Loucy (cell line): ENCODE data around the gene SMURF2.
A peak's percentile ranks its signal among the peaks of the same experiment; 100 is the strongest.

ENCODE experiments used
- H2AFZ ChIP-seq: fragments of 200-600 bp; sonication (generic); 2 replicates; pipeline ENCODE4 v1.6.0; 2016; ENCODE audit warnings: antibody characterized with exemption, mild to moderate bottlenecking, low read length, moderate library complexity
- H3F3A ChIP-seq: fragments of 200-600 bp; 2 replicates; pipeline ENCODE4 v1.6.0; 2016; ENCODE audit warnings: antibody characterized with exemption, low read depth, mild to moderate bottlenecking
- H3K27me3 ChIP-seq: fragments of 200-600 bp; sonication (generic); 2 replicates; pipeline ENCODE4 v1.6.1; 2014; ENCODE audit warnings: low read length, mild to moderate bottlenecking; ENCODE audit not compliant: insufficient read depth, poor library complexity, severe bottlenecking
- H3K36me3 ChIP-seq: fragments of 200-600 bp; sonication (generic); 2 replicates; pipeline ENCODE4 v1.6.1; 2016; ENCODE audit warnings: low read length; ENCODE audit not compliant: insufficient read depth
- H3K4me1 ChIP-seq: fragments of 200-600 bp; sonication (generic); 2 replicates; pipeline ENCODE4 v1.5.1; 2014; ENCODE audit warnings: low read length, mild to moderate bottlenecking; ENCODE audit not compliant: insufficient read depth, poor library complexity, severe bottlenecking
- H3K4me2 ChIP-seq: fragments of 200-600 bp; sonication (generic); 2 replicates; pipeline ENCODE4 v1.6.0; 2014; ENCODE audit warnings: antibody characterized with exemption, low read length, low read depth, mild to moderate bottlenecking; ENCODE audit not compliant: poor library complexity, severe bottlenecking
- H3K4me3 ChIP-seq: fragments of 200-600 bp; sonication (generic); 2 replicates; pipeline ENCODE4 v1.5.1; 2014; ENCODE audit warnings: low read length, mild to moderate bottlenecking, mixed read lengths; ENCODE audit not compliant: poor library complexity, severe bottlenecking
- H3K79me2 ChIP-seq: fragments of 200-600 bp; sonication (generic); 2 replicates; pipeline ENCODE4 v1.6.1; 2014; ENCODE audit warnings: low read length; ENCODE audit not compliant: insufficient read depth
- H3K9ac ChIP-seq: fragments of 200-600 bp; sonication (generic); 2 replicates; pipeline ENCODE4 v1.6.0; 2014; ENCODE audit warnings: mild to moderate bottlenecking, low read depth, low read length, moderate library complexity; ENCODE audit not compliant: poor library complexity, severe bottlenecking
- H3K9me2 ChIP-seq: fragments of 200-600 bp; sonication (generic); replicated peaks from 2 replicates; pipeline ENCODE4 v1.6.1; 2016; ENCODE audit warnings: low read depth, low read length, mixed read lengths
- H3K9me3 ChIP-seq: fragments of 200-600 bp; sonication (generic); 2 replicates; pipeline ENCODE4 v1.6.1; 2014; ENCODE audit warnings: mild to moderate bottlenecking, antibody characterized with exemption, low read length, low read depth; ENCODE audit not compliant: insufficient read depth
- H4K20me1 ChIP-seq: fragments of 200-600 bp; sonication (generic); 2 replicates; pipeline ENCODE4 v1.6.0; 2014; ENCODE audit warnings: antibody characterized with exemption, low read length, mild to moderate bottlenecking; ENCODE audit not compliant: insufficient read depth, poor library complexity, severe bottlenecking
- EZH2phosphoT487 ChIP-seq: fragments of 200-600 bp; IDR thresholded peaks from 2 replicates; pipeline ENCODE4 v1.6.1; 2018; ENCODE audit warnings: antibody characterized with exemption, mild to moderate bottlenecking, moderate library complexity, borderline replicate concordance
- TF ChIP-seq, protein P1 (sequence below): fragments of 200-600 bp; sonication (generic); conservative IDR thresholded peaks from 2 replicates; pipeline ENCODE4 v1.5.1; 2014; ENCODE audit warnings: mild to moderate bottlenecking, antibody characterized with exemption, low read length

The SMURF2 gene

DNA sequence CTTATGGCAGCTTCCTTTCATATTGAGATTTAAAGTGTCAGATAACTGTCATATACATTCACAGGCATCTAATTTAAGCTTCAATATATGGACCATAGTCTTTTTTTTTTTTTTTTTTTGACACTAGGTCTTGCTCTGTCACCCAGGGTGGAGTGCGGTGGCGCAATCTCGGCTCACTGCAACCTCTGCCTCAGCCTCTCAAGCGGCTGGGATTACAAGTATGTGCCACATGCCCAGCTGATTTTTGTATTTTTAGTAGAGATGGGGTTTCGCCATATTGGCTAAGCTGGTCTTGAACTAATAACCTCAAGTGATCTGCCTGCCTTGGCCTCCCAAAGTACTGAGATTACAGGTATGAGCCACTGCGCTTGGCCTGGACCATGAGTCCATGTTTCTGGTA, 141.7 kb downstream of the SMURF2 start:
- H3K9me3 ChIP-seq: no peaks in the 10 kb centered on the region
- TF ChIP-seq, protein P1, sequence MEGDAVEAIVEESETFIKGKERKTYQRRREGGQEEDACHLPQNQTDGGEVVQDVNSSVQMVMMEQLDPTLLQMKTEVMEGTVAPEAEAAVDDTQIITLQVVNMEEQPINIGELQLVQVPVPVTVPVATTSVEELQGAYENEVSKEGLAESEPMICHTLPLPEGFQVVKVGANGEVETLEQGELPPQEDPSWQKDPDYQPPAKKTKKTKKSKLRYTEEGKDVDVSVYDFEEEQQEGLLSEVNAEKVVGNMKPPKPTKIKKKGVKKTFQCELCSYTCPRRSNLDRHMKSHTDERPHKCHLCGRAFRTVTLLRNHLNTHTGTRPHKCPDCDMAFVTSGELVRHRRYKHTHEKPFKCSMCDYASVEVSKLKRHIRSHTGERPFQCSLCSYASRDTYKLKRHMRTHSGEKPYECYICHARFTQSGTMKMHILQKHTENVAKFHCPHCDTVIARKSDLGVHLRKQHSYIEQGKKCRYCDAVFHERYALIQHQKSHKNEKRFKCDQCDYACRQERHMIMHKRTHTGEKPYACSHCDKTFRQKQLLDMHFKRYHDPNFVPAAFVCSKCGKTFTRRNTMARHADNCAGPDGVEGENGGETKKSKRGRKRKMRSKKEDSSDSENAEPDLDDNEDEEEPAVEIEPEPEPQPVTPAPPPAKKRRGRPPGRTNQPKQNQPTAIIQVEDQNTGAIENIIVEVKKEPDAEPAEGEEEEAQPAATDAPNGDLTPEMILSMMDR: no peak
- no peak for TF ChIP-seq EZH2phosphoT487
- H3K9ac ChIP-seq: no peak overlapping the region
- no peak overlapping the region for H3K4me3 ChIP-seq
- no peak overlapping the region for H2AFZ ChIP-seq
- peaks cover 3% of the 10 kb centered on the region for H3K4me1 ChIP-seq
- no peaks in the 10 kb centered on the region for H3F3A ChIP-seq
- H3K9me2 ChIP-seq: no peaks in the 10 kb centered on the region
- no peak overlapping the region for H3K4me2 ChIP-seq
- H3K36me3 ChIP-seq: peaks cover 88% of the 10 kb centered on the region
- peaks cover 30% of the 10 kb centered on the region for H3K79me2 ChIP-seq
- H3K27me3 ChIP-seq: no peaks in the 10 kb centered on the region
- peaks cover 1% of the 10 kb centered on the region for H4K20me1 ChIP-seq

DNA sequence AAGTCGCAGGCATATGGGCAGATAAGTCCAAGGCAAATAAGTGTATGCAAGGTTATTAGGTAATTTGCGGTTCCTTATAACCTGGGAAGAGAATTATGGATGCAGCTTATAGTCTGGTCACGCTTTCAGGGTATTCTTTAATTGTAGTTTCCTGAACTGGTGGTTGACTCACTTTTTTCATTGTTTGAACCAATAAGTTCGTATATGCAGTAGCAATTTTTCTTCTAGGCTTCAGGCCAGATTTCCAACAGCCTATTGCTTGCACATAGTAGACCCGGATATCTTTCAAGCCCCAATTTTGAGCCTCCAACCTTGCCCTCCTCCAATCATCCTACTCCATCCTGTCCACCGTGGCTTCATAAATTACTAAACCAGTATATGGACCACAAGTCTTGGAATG, 142.5 kb downstream of the SMURF2 start:
- H3K36me3 ChIP-seq: peaks cover 88% of the 10 kb centered on the region
- H3K9me2 ChIP-seq: no peaks in the 10 kb centered on the region
- H3K4me1 ChIP-seq: peaks cover 11% of the 10 kb centered on the region
- no peak overlapping the region for H3K4me2 ChIP-seq
- no peaks in the 10 kb centered on the region for H3K9me3 ChIP-seq
- H3K9ac ChIP-seq: no peak overlapping the region
- no peaks in the 10 kb centered on the region for H3K27me3 ChIP-seq
- peaks cover 9% of the 10 kb centered on the region for H4K20me1 ChIP-seq
- no peaks in the 10 kb centered on the region for H3F3A ChIP-seq
- H3K79me2 ChIP-seq: peaks cover 38% of the 10 kb centered on the region
- no peak overlapping the region for H2AFZ ChIP-seq
- TF ChIP-seq EZH2phosphoT487: no peak
- TF ChIP-seq, protein P1: no peak
- no peak overlapping the region for H3K4me3 ChIP-seq

DNA sequence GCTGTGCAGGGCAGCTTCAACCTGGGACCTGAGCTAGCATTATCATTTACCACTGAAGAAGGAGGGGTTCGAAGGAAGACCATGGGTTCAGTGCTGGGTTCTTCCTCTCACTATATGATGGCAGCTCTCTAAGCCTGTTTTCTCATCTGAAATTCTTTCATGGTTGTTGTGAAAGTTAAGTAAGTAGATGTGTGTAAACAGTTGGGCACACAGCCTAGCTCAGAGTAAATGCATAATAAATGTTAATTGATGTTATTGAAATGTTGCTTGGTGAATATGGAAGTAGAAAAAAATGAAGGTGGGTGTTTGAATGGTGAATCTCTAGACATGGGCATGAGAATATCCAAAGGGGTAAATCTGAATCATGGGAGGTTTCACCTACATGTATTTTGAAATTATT, 146.3 kb downstream of the SMURF2 start:
- H3K4me2 ChIP-seq: peak overlapping the region; percentile 33
- peaks cover 30% of the 10 kb centered on the region for H3K4me1 ChIP-seq
- H2AFZ ChIP-seq: no peak overlapping the region
- H3K27me3 ChIP-seq: no peaks in the 10 kb centered on the region
- H3K9ac ChIP-seq: no peak overlapping the region
- H4K20me1 ChIP-seq: peaks cover 33% of the 10 kb centered on the region
- H3K36me3 ChIP-seq: peaks cover 84% of the 10 kb centered on the region
- no peaks in the 10 kb centered on the region for H3F3A ChIP-seq
- H3K9me3 ChIP-seq: no peaks in the 10 kb centered on the region
- H3K9me2 ChIP-seq: no peaks in the 10 kb centered on the region
- H3K79me2 ChIP-seq: peaks cover 65% of the 10 kb centered on the region
- no peak for TF ChIP-seq EZH2phosphoT487
- TF ChIP-seq, protein P1: no peak
- peak overlapping the region; percentile 2 for H3K4me3 ChIP-seq
